Panc1 (cell line): ENCODE results near the gene ROR1.

Experiments
- POLR2AphosphoS5 ChIP-seq: IDR thresholded peaks from 2 replicates; pipeline ENCODE4 v1.6.1; 2012; ENCODE audit warnings: mild to moderate bottlenecking, low read depth, low read length, moderate library complexity
- TCF7L2 ChIP-seq: IDR thresholded peaks from 2 replicates; pipeline ENCODE4 v1.6.1; 2011; ENCODE audit warnings: mild to moderate bottlenecking, low read depth, low read length, inconsistent platforms
- TF ChIP-seq, protein P1 (sequence below): fragments of 450-650 bp; IDR thresholded peaks from 2 replicates; pipeline ENCODE4 v1.5.1; 2017; ENCODE audit warnings: mild to moderate bottlenecking

DNA sequence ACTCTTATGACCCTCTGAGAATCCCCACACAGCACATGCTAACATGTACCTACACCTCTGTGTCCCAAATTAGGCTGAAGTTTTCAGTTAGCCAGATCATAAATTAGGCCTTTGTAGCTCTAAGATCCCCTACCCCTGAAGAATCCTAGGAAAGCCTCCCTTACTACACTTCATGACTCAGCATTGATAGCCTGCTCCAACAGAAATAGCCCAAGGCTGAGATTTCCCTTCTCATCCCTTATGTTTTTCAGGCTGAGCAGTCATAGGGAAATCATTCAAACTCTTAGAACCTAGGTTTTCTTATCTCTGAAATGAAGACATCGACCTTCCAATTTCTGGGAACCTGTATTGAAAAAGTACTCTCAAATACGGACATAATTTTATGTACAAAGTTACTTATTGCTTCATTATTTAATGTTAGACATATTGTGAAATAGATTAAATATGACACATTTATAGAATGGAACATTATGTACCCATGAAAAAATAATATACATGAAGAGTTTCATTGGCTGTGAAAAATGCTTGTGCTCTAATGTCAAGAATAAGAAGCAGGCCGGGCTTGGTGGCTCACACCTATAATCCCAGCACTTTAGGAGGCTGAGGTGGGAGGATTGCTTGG is 307.2 kb downstream of the ROR1 start:
- TF ChIP-seq, protein P1, sequence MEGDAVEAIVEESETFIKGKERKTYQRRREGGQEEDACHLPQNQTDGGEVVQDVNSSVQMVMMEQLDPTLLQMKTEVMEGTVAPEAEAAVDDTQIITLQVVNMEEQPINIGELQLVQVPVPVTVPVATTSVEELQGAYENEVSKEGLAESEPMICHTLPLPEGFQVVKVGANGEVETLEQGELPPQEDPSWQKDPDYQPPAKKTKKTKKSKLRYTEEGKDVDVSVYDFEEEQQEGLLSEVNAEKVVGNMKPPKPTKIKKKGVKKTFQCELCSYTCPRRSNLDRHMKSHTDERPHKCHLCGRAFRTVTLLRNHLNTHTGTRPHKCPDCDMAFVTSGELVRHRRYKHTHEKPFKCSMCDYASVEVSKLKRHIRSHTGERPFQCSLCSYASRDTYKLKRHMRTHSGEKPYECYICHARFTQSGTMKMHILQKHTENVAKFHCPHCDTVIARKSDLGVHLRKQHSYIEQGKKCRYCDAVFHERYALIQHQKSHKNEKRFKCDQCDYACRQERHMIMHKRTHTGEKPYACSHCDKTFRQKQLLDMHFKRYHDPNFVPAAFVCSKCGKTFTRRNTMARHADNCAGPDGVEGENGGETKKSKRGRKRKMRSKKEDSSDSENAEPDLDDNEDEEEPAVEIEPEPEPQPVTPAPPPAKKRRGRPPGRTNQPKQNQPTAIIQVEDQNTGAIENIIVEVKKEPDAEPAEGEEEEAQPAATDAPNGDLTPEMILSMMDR = no peak
- TF ChIP-seq TCF7L2 (no peak), POLR2AphosphoS5 (no peak)
